GM23338 (cell line): Measurements from ENCODE around the gene CERS3. TPM values are rescaled to one million over a fixed set of nuclear protein-coding genes. Genes with fewer than 3 reads are reported as not detected.

Source experiments
- ATAC-seq: fragments of 200-7000 bp; cut with Tn5 transposase; 3 replicates; pipeline ENCODE4 v1.9.1; 2020
- DNase-seq: peaks from one replicate; pipeline ENCODE4 v3.0.0-alpha.2; 2015; ENCODE audit warnings: low spot score
- H2AFZ ChIP-seq: fragments of 200-600 bp; sonication (generic); 2 replicates; pipeline ENCODE4 v1.8.0; 2016; ENCODE audit warnings: antibody characterized with exemption, mild to moderate bottlenecking, moderate library complexity
- H3F3A ChIP-seq: fragments of 200-600 bp; sonication (generic); replicated peaks from 2 replicates; pipeline ENCODE4 v1.8.0; 2017; ENCODE audit warnings: antibody characterized with exemption, mixed run types, low read depth
- H3K27ac ChIP-seq: fragments of 200-600 bp; sonication (generic); 2 replicates; pipeline ENCODE4 v1.6.1; 2016; ENCODE audit warnings: low read depth
- H3K27me3 ChIP-seq: fragments of 200-600 bp; sonication (generic); 2 replicates; pipeline ENCODE4 v1.8.0; 2016; ENCODE audit warnings: mild to moderate bottlenecking, mixed run types, moderate library complexity; ENCODE audit not compliant: insufficient read depth
- H3K36me3 ChIP-seq: fragments of 200-600 bp; sonication (generic); 2 replicates; pipeline ENCODE4 v1.8.0; 2016; ENCODE audit warnings: mild to moderate bottlenecking; ENCODE audit not compliant: insufficient read depth
- H3K4me1 ChIP-seq: fragments of 200-600 bp; sonication (generic); 2 replicates; pipeline ENCODE4 v1.8.0; 2016; ENCODE audit warnings: mild to moderate bottlenecking, moderate library complexity; ENCODE audit not compliant: insufficient read depth
- H3K4me2 ChIP-seq: fragments of 200-600 bp; sonication (generic); 2 replicates; pipeline ENCODE4 v1.7.1; 2017; ENCODE audit warnings: mixed run types
- H3K4me3 ChIP-seq: fragments of 200-600 bp; sonication (generic); 2 replicates; pipeline ENCODE4 v1.6.1; 2016; ENCODE audit warnings: mixed run types
- H3K79me2 ChIP-seq: fragments of 200-600 bp; sonication (generic); replicated peaks from 2 replicates; pipeline ENCODE4 v1.8.0; 2017; ENCODE audit warnings: mild to moderate bottlenecking; ENCODE audit not compliant: insufficient read depth
- H3K9me2 ChIP-seq: fragments of 200-600 bp; sonication (generic); 2 replicates; pipeline ENCODE4 v1.8.0; 2017; ENCODE audit not compliant: insufficient read depth
- H4K20me1 ChIP-seq: fragments of 200-600 bp; sonication (generic); replicated peaks from 2 replicates; pipeline ENCODE4 v1.8.0; 2017; ENCODE audit warnings: mild to moderate bottlenecking; ENCODE audit not compliant: insufficient read depth
- H3K27ac Mint-ChIP-seq: 2 replicates; pipeline ENCODE4 v1.8.0; 2020; ENCODE audit warnings: inconsistent platforms, mild to moderate bottlenecking, moderate library complexity, mixed read lengths
- H3K27me3 Mint-ChIP-seq: 3 replicates; pipeline ENCODE4 v1.8.0; 2022; ENCODE audit warnings: low read depth, mild to moderate bottlenecking, moderate library complexity, mixed read lengths, inconsistent platforms; ENCODE audit not compliant: insufficient read depth, poor library complexity
- H3K36me3 Mint-ChIP-seq: 3 replicates; pipeline ENCODE4 v1.8.0; 2021; ENCODE audit warnings: low read depth, mild to moderate bottlenecking, inconsistent platforms, moderate library complexity, mixed read lengths
- H3K4me1 Mint-ChIP-seq: 3 replicates; pipeline ENCODE4 v1.8.0; 2020; ENCODE audit warnings: mild to moderate bottlenecking, inconsistent platforms, mixed read lengths
- H3K4me3 Mint-ChIP-seq: 3 replicates; pipeline ENCODE4 v1.8.0; 2021; ENCODE audit warnings: moderate library complexity, mild to moderate bottlenecking, inconsistent platforms, mixed read lengths
- H3K9me3 Mint-ChIP-seq: 3 replicates; pipeline ENCODE4 v1.8.0; 2020; ENCODE audit warnings: moderate library complexity, mild to moderate bottlenecking, inconsistent platforms, mixed read lengths
- EZH2phosphoT487 ChIP-seq: fragments of 200-600 bp; sonication (generic); IDR thresholded peaks from one replicate; pipeline ENCODE4 v1.8.1; 2018; ENCODE audit warnings: antibody characterized with exemption; ENCODE audit not compliant: unreplicated experiment
- JUNB ChIP-seq: IDR thresholded peaks from one replicate; pipeline ENCODE4 v1.6.1; 2016; ENCODE audit warnings: antibody characterized with exemption; ENCODE audit not compliant: unreplicated experiment
- NANOG ChIP-seq: IDR thresholded peaks from 2 replicates; pipeline ENCODE4 v1.6.1; 2016; ENCODE audit warnings: antibody characterized with exemption, borderline replicate concordance
- STAT1 ChIP-seq: IDR thresholded peaks from one replicate; pipeline ENCODE4 v1.6.1; 2016; ENCODE audit warnings: antibody characterized with exemption; ENCODE audit not compliant: unreplicated experiment
- polyA plus RNA-seq: library from polyadenylated mRNA; unstranded; fragments of >200 nt; fragmentation: Nextera tagmentation; extraction: Ambion mirVana; gene quantifications from 2 replicates; pipeline ENCODE4 v1.2.1, GENCODE V29; 2016
- total RNA-seq: library from RNA; depleted of rRNA; stranded (reverse); fragments of >200 nt; shearing (Covaris generic); gene quantifications from 2 replicates; pipeline ENCODE4 v1.2.3, GENCODE V29; 2014
- TF ChIP-seq, protein P1 (sequence below): fragments of 250-450 bp; sonication (Bioruptor Pico); IDR thresholded peaks from 2 replicates; pipeline ENCODE4 v1.5.0; 2020; ENCODE audit warnings: mild to moderate bottlenecking, moderate library complexity
- TF ChIP-seq, protein P2 (sequence below): IDR thresholded peaks from 2 replicates; pipeline ENCODE4 v1.6.1; 2016; ENCODE audit warnings: antibody characterized with exemption

CERS3 gene
- total and polyA plus RNA-seq, 2 experiments from 2014 or later = 1.8 to 2.2 TPM

DNA sequence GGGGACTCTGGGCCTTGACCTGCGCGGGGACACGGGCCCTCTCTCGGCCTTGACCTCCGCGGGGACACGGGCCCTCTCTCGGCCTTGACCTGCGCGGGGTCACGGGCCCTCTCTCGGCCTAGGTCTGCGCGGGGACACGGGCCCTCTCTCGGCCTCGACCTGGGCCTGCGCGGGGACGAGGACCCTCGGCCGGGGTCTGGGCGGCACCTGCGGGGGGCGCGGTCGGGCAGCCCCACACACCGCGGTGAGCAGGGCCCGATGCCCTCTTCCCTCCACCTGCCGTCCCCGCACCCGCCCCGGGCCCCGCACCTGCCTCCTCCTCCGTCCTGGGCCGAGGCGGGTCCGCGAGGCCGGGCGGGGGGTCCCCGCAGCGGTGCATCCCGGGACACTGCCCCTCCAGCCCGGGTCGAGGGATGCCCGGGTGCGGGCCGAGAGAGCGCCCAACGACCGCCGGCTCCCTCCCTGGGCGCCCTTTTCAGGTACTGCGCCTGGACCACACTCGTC, 15.6 kb upstream of the CERS3 start (continued):
- TF ChIP-seq, protein P1, sequence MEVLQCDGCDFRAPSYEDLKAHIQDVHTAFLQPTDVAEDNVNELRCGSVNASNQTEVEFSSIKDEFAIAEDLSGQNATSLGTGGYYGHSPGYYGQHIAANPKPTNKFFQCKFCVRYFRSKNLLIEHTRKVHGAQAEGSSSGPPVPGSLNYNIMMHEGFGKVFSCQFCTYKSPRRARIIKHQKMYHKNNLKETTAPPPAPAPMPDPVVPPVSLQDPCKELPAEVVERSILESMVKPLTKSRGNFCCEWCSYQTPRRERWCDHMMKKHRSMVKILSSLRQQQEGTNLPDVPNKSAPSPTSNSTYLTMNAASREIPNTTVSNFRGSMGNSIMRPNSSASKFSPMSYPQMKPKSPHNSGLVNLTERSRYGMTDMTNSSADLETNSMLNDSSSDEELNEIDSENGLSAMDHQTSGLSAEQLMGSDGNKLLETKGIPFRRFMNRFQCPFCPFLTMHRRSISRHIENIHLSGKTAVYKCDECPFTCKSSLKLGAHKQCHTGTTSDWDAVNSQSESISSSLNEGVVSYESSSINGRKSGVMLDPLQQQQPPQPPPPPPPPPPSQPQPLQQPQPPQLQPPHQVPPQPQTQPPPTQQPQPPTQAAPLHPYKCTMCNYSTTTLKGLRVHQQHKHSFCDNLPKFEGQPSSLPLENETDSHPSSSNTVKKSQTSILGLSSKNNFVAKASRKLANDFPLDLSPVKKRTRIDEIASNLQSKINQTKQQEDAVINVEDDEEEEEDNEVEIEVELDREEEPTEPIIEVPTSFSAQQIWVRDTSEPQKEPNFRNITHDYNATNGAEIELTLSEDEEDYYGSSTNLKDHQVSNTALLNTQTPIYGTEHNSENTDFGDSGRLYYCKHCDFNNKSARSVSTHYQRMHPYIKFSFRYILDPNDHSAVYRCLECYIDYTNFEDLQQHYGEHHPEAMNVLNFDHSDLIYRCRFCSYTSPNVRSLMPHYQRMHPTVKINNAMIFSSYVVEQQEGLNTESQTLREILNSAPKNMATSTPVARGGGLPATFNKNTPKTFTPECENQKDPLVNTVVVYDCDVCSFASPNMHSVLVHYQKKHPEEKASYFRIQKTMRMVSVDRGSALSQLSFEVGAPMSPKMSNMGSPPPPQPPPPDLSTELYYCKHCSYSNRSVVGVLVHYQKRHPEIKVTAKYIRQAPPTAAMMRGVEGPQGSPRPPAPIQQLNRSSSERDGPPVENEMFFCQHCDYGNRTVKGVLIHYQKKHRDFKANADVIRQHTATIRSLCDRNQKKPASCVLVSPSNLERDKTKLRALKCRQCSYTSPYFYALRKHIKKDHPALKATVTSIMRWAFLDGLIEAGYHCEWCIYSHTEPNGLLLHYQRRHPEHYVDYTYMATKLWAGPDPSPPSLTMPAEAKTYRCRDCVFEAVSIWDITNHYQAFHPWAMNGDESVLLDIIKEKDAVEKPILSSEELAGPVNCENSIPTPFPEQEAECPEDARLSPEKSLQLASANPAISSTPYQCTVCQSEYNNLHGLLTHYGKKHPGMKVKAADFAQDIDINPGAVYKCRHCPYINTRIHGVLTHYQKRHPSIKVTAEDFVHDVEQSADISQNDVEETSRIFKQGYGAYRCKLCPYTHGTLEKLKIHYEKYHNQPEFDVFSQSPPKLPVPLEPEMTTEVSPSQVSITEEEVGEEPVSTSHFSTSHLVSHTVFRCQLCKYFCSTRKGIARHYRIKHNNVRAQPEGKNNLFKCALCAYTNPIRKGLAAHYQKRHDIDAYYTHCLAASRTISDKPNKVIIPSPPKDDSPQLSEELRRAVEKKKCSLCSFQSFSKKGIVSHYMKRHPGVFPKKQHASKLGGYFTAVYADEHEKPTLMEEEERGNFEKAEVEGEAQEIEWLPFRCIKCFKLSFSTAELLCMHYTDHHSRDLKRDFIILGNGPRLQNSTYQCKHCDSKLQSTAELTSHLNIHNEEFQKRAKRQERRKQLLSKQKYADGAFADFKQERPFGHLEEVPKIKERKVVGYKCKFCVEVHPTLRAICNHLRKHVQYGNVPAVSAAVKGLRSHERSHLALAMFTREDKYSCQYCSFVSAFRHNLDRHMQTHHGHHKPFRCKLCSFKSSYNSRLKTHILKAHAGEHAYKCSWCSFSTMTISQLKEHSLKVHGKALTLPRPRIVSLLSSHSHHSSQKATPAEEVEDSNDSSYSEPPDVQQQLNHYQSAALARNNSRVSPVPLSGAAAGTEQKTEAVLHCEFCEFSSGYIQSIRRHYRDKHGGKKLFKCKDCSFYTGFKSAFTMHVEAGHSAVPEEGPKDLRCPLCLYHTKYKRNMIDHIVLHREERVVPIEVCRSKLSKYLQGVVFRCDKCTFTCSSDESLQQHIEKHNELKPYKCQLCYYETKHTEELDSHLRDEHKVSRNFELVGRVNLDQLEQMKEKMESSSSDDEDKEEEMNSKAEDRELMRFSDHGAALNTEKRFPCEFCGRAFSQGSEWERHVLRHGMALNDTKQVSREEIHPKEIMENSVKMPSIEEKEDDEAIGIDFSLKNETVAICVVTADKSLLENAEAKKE (CRISPR knock-in tag) = no peak
- TF ChIP-seq STAT1 = no peak
- TF ChIP-seq, protein P2, sequence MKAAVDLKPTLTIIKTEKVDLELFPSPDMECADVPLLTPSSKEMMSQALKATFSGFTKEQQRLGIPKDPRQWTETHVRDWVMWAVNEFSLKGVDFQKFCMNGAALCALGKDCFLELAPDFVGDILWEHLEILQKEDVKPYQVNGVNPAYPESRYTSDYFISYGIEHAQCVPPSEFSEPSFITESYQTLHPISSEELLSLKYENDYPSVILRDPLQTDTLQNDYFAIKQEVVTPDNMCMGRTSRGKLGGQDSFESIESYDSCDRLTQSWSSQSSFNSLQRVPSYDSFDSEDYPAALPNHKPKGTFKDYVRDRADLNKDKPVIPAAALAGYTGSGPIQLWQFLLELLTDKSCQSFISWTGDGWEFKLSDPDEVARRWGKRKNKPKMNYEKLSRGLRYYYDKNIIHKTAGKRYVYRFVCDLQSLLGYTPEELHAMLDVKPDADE = no peak
- no peak for TF ChIP-seq JUNB

DNA sequence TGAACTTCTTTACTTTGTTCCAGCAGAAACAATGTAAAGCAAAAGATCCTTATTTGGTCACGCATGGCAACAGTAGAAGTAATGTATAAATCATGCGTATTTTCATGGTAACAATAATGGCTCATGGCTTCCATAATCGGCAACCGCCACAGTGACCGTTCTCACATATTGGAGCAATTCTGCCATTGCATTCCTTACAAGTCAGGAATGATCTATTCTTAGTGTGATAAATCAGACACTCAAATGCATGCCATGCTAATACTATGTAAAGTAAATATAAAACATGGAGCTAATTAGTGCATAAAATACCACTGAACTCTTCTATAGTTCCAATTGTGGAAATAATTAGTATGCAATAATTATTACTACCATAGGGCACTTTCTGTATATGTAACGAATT, 13.5 kb upstream of the CERS3 start:
- Histone ChIP-seq H3K4me1 (no peaks in the 10 kb centered on the region), H3K4me3 (no peak overlapping the region), H3K4me2 (no peak overlapping the region), H3K9me2 (no peaks in the 10 kb centered on the region), H3K79me2 (no peaks in the 10 kb centered on the region), H3K27ac (no peak overlapping the region), H3K36me3 (no peaks in the 10 kb centered on the region), H3K27me3 (no peaks in the 10 kb centered on the region), H3F3A (no peaks in the 10 kb centered on the region), H4K20me1 (no peaks in the 10 kb centered on the region), H2AFZ (no peak overlapping the region)
- Mint-ChIP-seq H3K4me1 (no peaks in the 10 kb centered on the region), H3K27ac (no peak overlapping the region), H3K27me3 (no peaks in the 10 kb centered on the region), H3K36me3 (peaks cover 5% of the 10 kb centered on the region; the same call in 2 of the 3 replicates), H3K9me3 (peaks cover 28% of the 10 kb centered on the region), H3K4me3 (no peak overlapping the region)
- ATAC-seq (no peak), DNase-seq (no peak)
- TF ChIP-seq NANOG = no peak
- no peak for TF ChIP-seq EZH2phosphoT487
- no peak for TF ChIP-seq STAT1
- TF ChIP-seq, protein P1 (CRISPR knock-in tag) = no peak
